K562 (cell line): Measurements from ENCODE around the gene SCAP. TPM values are rescaled to one million over a fixed set of nuclear protein-coding genes. Genes with fewer than 3 reads are reported as not detected.

Experiments
- ATF7 ChIP-seq: fragments of 450-650 bp; IDR thresholded peaks from 2 replicates; pipeline ENCODE4 v1.7.1; 2014; ENCODE audit warnings: mild to moderate bottlenecking, moderate library complexity
- CTBP1 ChIP-seq: fragments of 450-650 bp; IDR thresholded peaks from 2 replicates; pipeline ENCODE4 v1.6.1; 2016; ENCODE audit warnings: borderline replicate concordance
- DDX20 ChIP-seq: fragments of 450-650 bp; IDR thresholded peaks from 2 replicates; pipeline ENCODE4 v1.6.1; 2016; ENCODE audit warnings: missing genetic modification characterization, low read depth, mild to moderate bottlenecking, missing compliant biosample characterization, moderate library complexity
- DIDO1 ChIP-seq: fragments of 450-650 bp; IDR thresholded peaks from 2 replicates; pipeline ENCODE4 v1.6.1; 2016; ENCODE audit warnings: low read depth, missing biosample characterization, missing genetic modification characterization
- EP400 ChIP-seq: fragments of 450-650 bp; IDR thresholded peaks from 2 replicates; pipeline ENCODE4 v1.6.1; 2017; ENCODE audit warnings: antibody characterized with exemption, mild to moderate bottlenecking, moderate library complexity
- ERF ChIP-seq: fragments of 450-650 bp; formaldehyde crosslinking; IDR thresholded peaks from 2 replicates; pipeline ENCODE4 v1.4.0; 2020; ENCODE audit warnings: mild to moderate bottlenecking, mixed read lengths
- KAT8 ChIP-seq: fragments of 450-650 bp; IDR thresholded peaks from 2 replicates; pipeline ENCODE4 v1.6.1; 2016; ENCODE audit warnings: low read depth, mild to moderate bottlenecking
- POLR2A ChIP-seq: fragments of 450-650 bp; conservative IDR thresholded peaks from 2 replicates; pipeline ENCODE4 v1.6.1; 2016
- RFX5 ChIP-seq: IDR thresholded peaks from 2 replicates; pipeline ENCODE4 v1.6.1; 2011; ENCODE audit warnings: low read depth, mild to moderate bottlenecking, improper control_type of control experiment, low read length
- RFX7 ChIP-seq: fragments of 250-450 bp; sonication (Bioruptor Pico); IDR thresholded peaks from 2 replicates; pipeline ENCODE4 v1.5.1; 2021; ENCODE audit warnings: mild to moderate bottlenecking
- TAF7 ChIP-seq: fragments of 450-650 bp; IDR thresholded peaks from 2 replicates; pipeline ENCODE4 v1.6.1; 2016; ENCODE audit warnings: missing genetic modification characterization, missing compliant biosample characterization
- TCF3 ChIP-seq: sonication (generic); formaldehyde crosslinking; IDR thresholded peaks from 2 replicates; pipeline ENCODE4 v1.4.0; 2020; ENCODE audit warnings: mild to moderate bottlenecking, missing genetic modification reagents
- TCF7 ChIP-seq: sonication (generic); IDR thresholded peaks from 2 replicates; pipeline ENCODE4 v1.6.1; 2016; ENCODE audit warnings: antibody characterized with exemption, borderline replicate concordance
- ZBTB1 ChIP-seq: sonication (generic); formaldehyde crosslinking; IDR thresholded peaks from 2 replicates; pipeline ENCODE4 v1.8.1; 2023; ENCODE audit warnings: missing genetic modification reagents, low read depth, mild to moderate bottlenecking, borderline replicate concordance
- ZKSCAN1 ChIP-seq: fragments of 150-350 bp; IDR thresholded peaks from 2 replicates; pipeline ENCODE4 v1.6.1; 2016; ENCODE audit warnings: low read depth, low read length
- ZNF175 ChIP-seq: fragments of 200-800 bp; sonication (Bioruptor generic); IDR thresholded peaks from 2 replicates; pipeline ENCODE4 v1.6.1; 2016; ENCODE audit warnings: low read depth, mild to moderate bottlenecking, missing genetic modification characterization, missing compliant biosample characterization
- ZNF197 ChIP-seq: fragments of 200-800 bp; sonication (Bioruptor generic); IDR thresholded peaks from 2 replicates; pipeline ENCODE4 v1.6.1; 2016; ENCODE audit warnings: low read depth, missing genetic modification characterization, missing compliant biosample characterization
- ZNF384 ChIP-seq: IDR thresholded peaks from 2 replicates; pipeline ENCODE4 v1.6.1; 2012; ENCODE audit warnings: low read depth, low read length, improper control_type of control experiment
- ZNF780A ChIP-seq: fragments of 250-450 bp; sonication (Bioruptor Pico); IDR thresholded peaks from 2 replicates; pipeline ENCODE4 v1.5.0; 2021; ENCODE audit warnings: mild to moderate bottlenecking
- polyA plus RNA-seq, 8 experiments: library from polyadenylated mRNA; depleted of rRNA in 4 of 8; stranded (reverse) in 5 of 8; unstranded in 3 of 8; fragments of >200 nt; fragmentation: Nextera tagmentation in 2 of 8; fragmentation: Illumina TruSeq in 1 of 8; extraction: Ambion mirVana in 2 of 8; extraction: Trizol in 1 of 8; gene quantifications; 2 replicates each; pipeline versions ENCODE4 v1.2.1 to v1.2.3, GENCODE V29; 2011 to 2014; ENCODE audit warnings: inconsistent platforms in 1 of 8, missing spikeins in 1 of 8
- total RNA-seq, 7 experiments: library from RNA; depleted of rRNA in 6 of 7; stranded (reverse); fragments of >200 nt in 6 of 7; fragmentation: Illumina TruSeq in 2 of 7; extraction: Trizol in 2 of 7; gene quantifications; 2 replicates each; pipeline versions ENCODE4 v1.2.1 to v1.2.3, GENCODE V29; 2011 to 2021; ENCODE audit warnings: low replicate concordance in 1 of 7
- TF ChIP-seq, protein P1 (sequence below): fragments of 250-450 bp; sonication (Bioruptor Pico); IDR thresholded peaks from 2 replicates; pipeline ENCODE4 v1.5.0; 2020; ENCODE audit warnings: mild to moderate bottlenecking
- TF ChIP-seq, protein P2 (sequence below): fragments of 200-800 bp; sonication (Bioruptor generic); IDR thresholded peaks from 2 replicates; pipeline ENCODE4 v1.6.1; 2017; ENCODE audit warnings: missing genetic modification characterization, missing compliant biosample characterization
- TF ChIP-seq, protein P3 (sequence below), 2 experiments: fragments of 450-650 bp; conservative IDR thresholded peaks; 2 replicates each; pipeline ENCODE4 v1.6.1; 2017; ENCODE audit warnings: mild to moderate bottlenecking in 2 of 2, moderate library complexity in 2 of 2
- TF ChIP-seq, protein P4 (sequence below): sonication (generic); formaldehyde crosslinking; IDR thresholded peaks from 2 replicates; pipeline ENCODE4 v1.8.0; 2022; ENCODE audit warnings: mild to moderate bottlenecking, missing genetic modification reagents, borderline replicate concordance

Gene SCAP
- total and polyA plus RNA-seq, 9 of the 15 experiments (the other 6 are each of a cell fraction or from before 2014, with no cell fraction given) = 2.6 to 104 (median 37.8) TPM

DNA sequence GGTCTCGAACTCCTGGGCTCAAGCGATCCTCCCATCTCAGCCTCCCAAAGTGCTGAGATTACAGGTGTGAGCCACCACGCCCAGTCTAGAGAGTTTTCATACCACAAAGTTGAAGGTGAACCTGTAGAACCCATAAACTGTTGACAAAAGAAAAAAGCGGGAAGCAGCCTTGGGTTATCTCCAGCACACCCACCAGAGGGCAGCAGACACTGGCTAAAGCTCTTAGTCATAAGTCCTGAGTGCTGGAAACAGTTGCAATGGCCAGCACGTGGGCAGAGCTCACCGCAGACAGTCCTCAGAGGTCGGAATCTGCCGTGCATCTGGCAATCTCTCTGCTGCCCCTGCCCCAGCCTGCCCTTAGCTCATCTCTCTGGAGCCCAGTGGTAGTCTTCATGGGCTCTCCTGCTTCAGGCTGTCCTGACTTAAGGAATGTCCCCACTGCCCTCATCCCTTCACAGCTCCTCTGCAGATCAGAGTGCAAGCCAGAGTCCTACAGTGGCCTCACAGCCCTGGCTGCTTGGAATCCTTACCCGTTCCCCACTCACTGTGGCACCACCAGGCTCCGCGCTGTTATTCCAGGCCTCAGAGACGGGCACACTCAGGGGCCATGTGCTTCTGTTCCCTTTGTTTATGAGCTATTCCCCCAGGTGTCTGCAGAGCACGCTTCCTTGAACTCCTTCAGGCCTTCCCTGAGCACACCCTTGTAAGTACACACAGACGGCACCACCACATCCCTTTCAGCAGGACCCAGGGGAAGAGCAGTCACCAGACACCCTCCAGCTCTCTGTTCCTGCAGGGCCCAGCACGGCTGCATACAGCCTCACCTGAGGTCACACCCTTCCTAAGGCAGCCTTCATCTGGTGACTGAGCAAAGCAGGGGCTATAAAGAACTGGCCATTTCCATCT lies 46.6 kb upstream of the SCAP start (continued):
- TF ChIP-seq, protein P1, sequence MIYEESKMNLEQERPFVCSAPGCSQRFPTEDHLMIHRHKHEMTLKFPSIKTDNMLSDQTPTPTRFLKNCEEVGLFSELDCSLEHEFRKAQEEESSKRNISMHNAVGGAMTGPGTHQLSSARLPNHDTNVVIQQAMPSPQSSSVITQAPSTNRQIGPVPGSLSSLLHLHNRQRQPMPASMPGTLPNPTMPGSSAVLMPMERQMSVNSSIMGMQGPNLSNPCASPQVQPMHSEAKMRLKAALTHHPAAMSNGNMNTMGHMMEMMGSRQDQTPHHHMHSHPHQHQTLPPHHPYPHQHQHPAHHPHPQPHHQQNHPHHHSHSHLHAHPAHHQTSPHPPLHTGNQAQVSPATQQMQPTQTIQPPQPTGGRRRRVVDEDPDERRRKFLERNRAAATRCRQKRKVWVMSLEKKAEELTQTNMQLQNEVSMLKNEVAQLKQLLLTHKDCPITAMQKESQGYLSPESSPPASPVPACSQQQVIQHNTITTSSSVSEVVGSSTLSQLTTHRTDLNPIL = no peak
- TF ChIP-seq ZBTB1 (CRISPR knock-in tag) = 0 out of 2 replicates have a peak, but pooled peaks have one; percentile 50
- no peak for TF ChIP-seq RFX7 (CRISPR knock-in tag)
- no peak for TF ChIP-seq KAT8
- TF ChIP-seq ERF (CRISPR knock-in tag) = 0 out of 2 replicates have a peak, but pooled peaks have one; percentile 46
- no peak for TF ChIP-seq DDX20 (tag)
- TF ChIP-seq, protein P2, sequence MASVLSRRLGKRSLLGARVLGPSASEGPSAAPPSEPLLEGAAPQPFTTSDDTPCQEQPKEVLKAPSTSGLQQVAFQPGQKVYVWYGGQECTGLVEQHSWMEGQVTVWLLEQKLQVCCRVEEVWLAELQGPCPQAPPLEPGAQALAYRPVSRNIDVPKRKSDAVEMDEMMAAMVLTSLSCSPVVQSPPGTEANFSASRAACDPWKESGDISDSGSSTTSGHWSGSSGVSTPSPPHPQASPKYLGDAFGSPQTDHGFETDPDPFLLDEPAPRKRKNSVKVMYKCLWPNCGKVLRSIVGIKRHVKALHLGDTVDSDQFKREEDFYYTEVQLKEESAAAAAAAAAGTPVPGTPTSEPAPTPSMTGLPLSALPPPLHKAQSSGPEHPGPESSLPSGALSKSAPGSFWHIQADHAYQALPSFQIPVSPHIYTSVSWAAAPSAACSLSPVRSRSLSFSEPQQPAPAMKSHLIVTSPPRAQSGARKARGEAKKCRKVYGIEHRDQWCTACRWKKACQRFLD (CRISPR knock-in tag) = peak; percentile 36; the same call in 1 of the 2 replicates
- no peak for TF ChIP-seq ZNF175 (CRISPR knock-in tag)
- peak; percentile 69 for TF ChIP-seq CTBP1
- TF ChIP-seq ATF7 = peak; percentile 70; the same call in 1 of the 2 replicates
- TF ChIP-seq TCF7 = no peak
- TF ChIP-seq RFX5 = no peak
- peak; percentile 89 for TF ChIP-seq EP400
- TF ChIP-seq DIDO1 (tag) = no peak
- TF ChIP-seq ZKSCAN1 = 0 out of 2 replicates have a peak, but pooled peaks have one; percentile 18
- TF ChIP-seq, protein P3, sequence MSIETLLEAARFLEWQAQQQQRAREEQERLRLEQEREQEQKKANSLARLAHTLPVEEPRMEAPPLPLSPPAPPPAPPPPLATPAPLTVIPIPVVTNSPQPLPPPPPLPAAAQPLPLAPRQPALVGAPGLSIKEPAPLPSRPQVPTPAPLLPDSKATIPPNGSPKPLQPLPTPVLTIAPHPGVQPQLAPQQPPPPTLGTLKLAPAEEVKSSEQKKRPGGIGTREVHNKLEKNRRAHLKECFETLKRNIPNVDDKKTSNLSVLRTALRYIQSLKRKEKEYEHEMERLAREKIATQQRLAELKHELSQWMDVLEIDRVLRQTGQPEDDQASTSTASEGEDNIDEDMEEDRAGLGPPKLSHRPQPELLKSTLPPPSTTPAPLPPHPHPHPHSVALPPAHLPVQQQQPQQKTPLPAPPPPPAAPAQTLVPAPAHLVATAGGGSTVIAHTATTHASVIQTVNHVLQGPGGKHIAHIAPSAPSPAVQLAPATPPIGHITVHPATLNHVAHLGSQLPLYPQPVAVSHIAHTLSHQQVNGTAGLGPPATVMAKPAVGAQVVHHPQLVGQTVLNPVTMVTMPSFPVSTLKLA (conservative IDR thresholded peaks at IDR 0.05) = peak; percentile 92 to 93
- peak; percentile 86 for TF ChIP-seq ZNF384
- TF ChIP-seq POLR2A = no peak
- no peak for TF ChIP-seq ZNF197 (CRISPR knock-in tag)
- no peak for TF ChIP-seq TCF3 (CRISPR knock-in tag)
- TF ChIP-seq ZNF780A (CRISPR knock-in tag) = no peak
- TF ChIP-seq, protein P4, sequence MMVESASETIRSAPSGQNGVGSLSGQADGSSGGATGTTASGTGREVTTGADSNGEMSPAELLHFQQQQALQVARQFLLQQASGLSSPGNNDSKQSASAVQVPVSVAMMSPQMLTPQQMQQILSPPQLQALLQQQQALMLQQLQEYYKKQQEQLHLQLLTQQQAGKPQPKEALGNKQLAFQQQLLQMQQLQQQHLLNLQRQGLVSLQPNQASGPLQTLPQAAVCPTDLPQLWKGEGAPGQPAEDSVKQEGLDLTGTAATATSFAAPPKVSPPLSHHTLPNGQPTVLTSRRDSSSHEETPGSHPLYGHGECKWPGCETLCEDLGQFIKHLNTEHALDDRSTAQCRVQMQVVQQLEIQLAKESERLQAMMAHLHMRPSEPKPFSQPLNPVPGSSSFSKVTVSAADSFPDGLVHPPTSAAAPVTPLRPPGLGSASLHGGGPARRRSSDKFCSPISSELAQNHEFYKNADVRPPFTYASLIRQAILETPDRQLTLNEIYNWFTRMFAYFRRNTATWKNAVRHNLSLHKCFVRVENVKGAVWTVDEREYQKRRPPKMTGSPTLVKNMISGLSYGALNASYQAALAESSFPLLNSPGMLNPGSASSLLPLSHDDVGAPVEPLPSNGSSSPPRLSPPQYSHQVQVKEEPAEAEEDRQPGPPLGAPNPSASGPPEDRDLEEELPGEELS (CRISPR knock-in tag) = peak; percentile 81; the same call in 1 of the 2 replicates
- no peak for TF ChIP-seq TAF7 (tag)
